ENCODE data around the gene TOP3A.

The TOP3A gene

GRCh38 chr17:18328643-18329204 lies 13.9 kb upstream of the TOP3A start:
- TF ChIP-seq ZNF274 (IDR thresholded peaks at IDR 0.05; ENCODE audit: low read depth, low read length), result no peak
- H3K4me3 ChIP-seq (ENCODE audit: low read length), result no peak overlapping the region

GRCh38 chr17:18327556-18327955 lies 12.8 kb upstream of the TOP3A start:
- no peak for TF ChIP-seq ZNF274 (IDR thresholded peaks at IDR 0.05; ENCODE audit: low read depth, low read length)
- no peak overlapping the region for H3K4me3 ChIP-seq (ENCODE audit: low read length)

GRCh38 chr17:18327093-18327492 lies 12.3 kb upstream of the TOP3A start:
- TF ChIP-seq ZNF274 (IDR thresholded peaks at IDR 0.05; ENCODE audit: low read depth, low read length), result no peak
- H3K4me3 ChIP-seq (ENCODE audit: low read length), result no peak overlapping the region

- no peak overlapping the region for H3K4me3 ChIP-seq (ENCODE audit: low read length)
Measured at GRCh38 chr17:18326572-18326971, 11.8 kb upstream of the TOP3A start.

GRCh38 chr17:18326039-18326438 lies 11.2 kb upstream of the TOP3A start:
- no peak for TF ChIP-seq ZNF274 (IDR thresholded peaks at IDR 0.05; ENCODE audit: low read depth, low read length)
- H3K4me3 ChIP-seq (ENCODE audit: low read length), result no peak overlapping the region

More at GRCh38 chr17:18326572-18326971, 11.8 kb upstream of the TOP3A start:
- no peak for TF ChIP-seq ZNF274 (IDR thresholded peaks at IDR 0.05; ENCODE audit: low read depth, low read length)

- no peak for TF ChIP-seq ZNF274 (IDR thresholded peaks at IDR 0.05; ENCODE audit: low read depth, low read length)
- no peak overlapping the region for H3K4me3 ChIP-seq (ENCODE audit: low read length)
Measured at GRCh38 chr17:18324140-18325050, 9.6 kb upstream of the TOP3A start.

- TF ChIP-seq ZNF274 (IDR thresholded peaks at IDR 0.05; ENCODE audit: low read depth, low read length), result no peak
- H3K4me3 ChIP-seq (ENCODE audit: low read length), result no peak overlapping the region
Measured at GRCh38 chr17:18323507-18324139, 8.8 kb upstream of the TOP3A start.

- H3K4me3 ChIP-seq (ENCODE audit: low read length), result no peak overlapping the region
- no peak for TF ChIP-seq ZNF274 (IDR thresholded peaks at IDR 0.05; ENCODE audit: low read depth, low read length)
Measured at GRCh38 chr17:18323007-18323406, 8.2 kb upstream of the TOP3A start.

- TF ChIP-seq ZNF274 (IDR thresholded peaks at IDR 0.05; ENCODE audit: low read depth, low read length), result no peak
Measured at GRCh38 chr17:18322522-18322921, 7.7 kb upstream of the TOP3A start.

GRCh38 chr17:18321309-18321708 lies 6.5 kb upstream of the TOP3A start:
- H3K4me3 ChIP-seq (ENCODE audit: low read length), result no peak overlapping the region
- no peak for TF ChIP-seq ZNF274 (IDR thresholded peaks at IDR 0.05; ENCODE audit: low read depth, low read length)

More at GRCh38 chr17:18322522-18322921, 7.7 kb upstream of the TOP3A start:
- H3K4me3 ChIP-seq (ENCODE audit: low read length), result no peak overlapping the region

GRCh38 chr17:18320301-18320700 lies 5.5 kb upstream of the TOP3A start:
- no peak overlapping the region for H3K4me3 ChIP-seq (ENCODE audit: low read length)
- TF ChIP-seq ZNF274 (IDR thresholded peaks at IDR 0.05; ENCODE audit: low read depth, low read length), result no peak

- no peak for TF ChIP-seq ZNF274 (IDR thresholded peaks at IDR 0.05; ENCODE audit: low read depth, low read length)
- no peak overlapping the region for H3K4me3 ChIP-seq (ENCODE audit: low read length)
Measured at GRCh38 chr17:18319604-18320256, 4.9 kb upstream of the TOP3A start.

GRCh38 chr17:18318771-18319450 lies 4.1 kb upstream of the TOP3A start:
- H3K4me3 ChIP-seq (ENCODE audit: low read length), result no peak overlapping the region
- TF ChIP-seq ZNF274 (IDR thresholded peaks at IDR 0.05; ENCODE audit: low read depth, low read length), result no peak

GRCh38 chr17:18318117-18318516 lies 3.3 kb upstream of the TOP3A start:
- no peak for TF ChIP-seq ZNF274 (IDR thresholded peaks at IDR 0.05; ENCODE audit: low read depth, low read length)
- no peak overlapping the region for H3K4me3 ChIP-seq (ENCODE audit: low read length)
